HG02571 (cell line): Measurements from ENCODE around the gene CLDN9.

ENCODE experiments used
- ATAC-seq: cut with Tn5 transposase; IDR thresholded peaks from one replicate; pipeline ENCODE4 v1.9.1; 2021; ENCODE audit warnings: mild to moderate bottlenecking, moderate library complexity; ENCODE audit not compliant: unreplicated experiment

Gene CLDN9

DNA sequence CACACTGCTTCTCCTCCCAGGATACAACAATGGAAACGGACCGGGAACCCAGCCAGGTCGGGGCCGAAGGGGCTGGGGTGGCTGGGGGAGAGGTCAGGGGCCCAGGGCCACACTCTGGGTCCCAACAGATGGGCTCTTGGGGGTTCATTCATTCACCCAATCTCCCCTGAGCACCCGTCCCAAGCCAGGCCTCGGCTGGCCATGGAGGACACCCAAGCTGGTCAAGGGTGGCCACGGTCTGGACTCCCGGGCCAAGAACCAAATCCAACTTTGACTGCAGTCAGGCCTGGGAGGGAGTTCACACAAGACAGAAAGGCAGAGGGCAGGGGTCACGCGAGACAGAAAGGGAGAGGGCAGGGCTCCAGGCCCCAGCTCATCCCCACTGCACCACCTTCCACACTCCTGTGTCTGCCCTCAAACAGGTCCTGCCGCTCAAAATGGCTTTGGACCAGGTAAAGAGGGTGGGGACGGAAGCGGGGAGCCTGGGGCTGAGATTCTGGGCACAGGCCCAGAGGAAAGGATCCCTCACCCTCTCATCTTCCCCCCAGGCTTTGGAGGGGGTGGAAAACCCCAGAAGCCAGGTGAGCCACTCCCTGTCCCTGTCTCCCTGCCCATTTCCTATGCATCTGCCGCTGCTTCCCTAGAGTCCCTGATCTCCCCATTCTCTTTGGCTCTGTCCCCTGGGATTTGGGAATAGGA is 20.2 kb upstream of the CLDN9 start:
- ATAC-seq = no peak

- ATAC-seq = no peak
Observed at GRCh38 chr16:2996298-2996697, 16.4 kb upstream of the CLDN9 start.

GRCh38 chr16:2999929-3000328 is 12.8 kb upstream of the CLDN9 start:
- ATAC-seq = no peak

GRCh38 chr16:3000540-3000939 is 12.2 kb upstream of the CLDN9 start:
- ATAC-seq = no peak

DNA sequence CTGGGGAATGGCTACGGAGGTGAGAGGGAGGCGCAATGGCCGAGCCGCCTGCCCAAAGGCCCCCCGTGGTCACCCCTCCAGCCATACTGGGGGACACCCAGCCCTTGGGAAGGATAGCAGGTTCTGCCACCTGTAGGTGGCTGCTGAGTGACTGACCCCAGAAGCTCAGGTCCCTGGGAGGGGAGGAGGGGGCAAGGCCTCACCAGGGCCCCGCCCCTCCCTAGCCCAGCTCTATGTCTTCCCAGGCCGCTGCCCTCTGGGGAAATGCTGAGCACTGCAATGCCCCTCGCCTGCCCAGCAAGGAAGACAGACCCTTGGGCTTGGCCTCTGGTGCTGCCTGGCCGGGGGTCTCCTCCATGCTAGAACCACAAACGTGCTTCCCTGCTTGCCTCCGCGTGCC is 11.4 kb upstream of the CLDN9 start:
- no peak for ATAC-seq

DNA sequence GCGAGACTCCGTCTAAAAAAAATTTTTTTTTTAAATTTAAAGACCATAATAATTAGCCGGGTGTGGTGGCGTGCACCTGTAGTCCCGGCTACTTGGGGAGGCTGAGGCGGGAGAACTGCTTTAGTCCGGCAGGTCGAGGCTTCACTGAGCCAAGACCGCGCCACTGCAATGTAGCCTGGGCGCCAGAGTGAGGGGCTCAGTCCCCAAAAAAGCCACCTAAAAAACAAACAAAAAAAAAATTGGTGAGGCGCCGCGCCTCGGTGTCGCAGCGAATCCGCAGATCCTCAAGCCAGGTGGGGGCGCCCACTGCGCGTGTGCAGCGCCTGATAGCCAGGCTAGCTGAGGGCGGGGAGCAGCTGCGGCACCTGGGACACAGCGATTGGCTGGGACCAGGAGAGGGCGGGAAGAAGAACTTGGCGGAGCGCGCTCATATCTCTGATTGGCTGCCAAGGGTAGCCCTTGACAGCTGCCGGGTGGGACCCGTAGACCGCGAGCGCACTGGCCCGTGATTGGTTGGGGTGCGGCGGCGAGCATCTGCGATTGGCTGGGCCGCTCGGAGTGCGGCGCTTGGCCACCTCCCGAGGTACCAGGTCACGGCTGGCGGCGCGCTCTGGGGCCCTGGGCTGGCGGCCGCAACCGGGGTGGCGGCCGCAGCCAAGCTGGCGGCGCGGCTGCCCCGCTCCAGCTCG is 9.0 kb upstream of the CLDN9 start:
- ATAC-seq = peak; percentile 93

- ATAC-seq = peak; percentile 15
Observed at GRCh38 chr16:3004319-3004718, 8.4 kb upstream of the CLDN9 start.

- ATAC-seq = no peak
Observed at GRCh38 chr16:3004781-3005284, 7.9 kb upstream of the CLDN9 start.

DNA sequence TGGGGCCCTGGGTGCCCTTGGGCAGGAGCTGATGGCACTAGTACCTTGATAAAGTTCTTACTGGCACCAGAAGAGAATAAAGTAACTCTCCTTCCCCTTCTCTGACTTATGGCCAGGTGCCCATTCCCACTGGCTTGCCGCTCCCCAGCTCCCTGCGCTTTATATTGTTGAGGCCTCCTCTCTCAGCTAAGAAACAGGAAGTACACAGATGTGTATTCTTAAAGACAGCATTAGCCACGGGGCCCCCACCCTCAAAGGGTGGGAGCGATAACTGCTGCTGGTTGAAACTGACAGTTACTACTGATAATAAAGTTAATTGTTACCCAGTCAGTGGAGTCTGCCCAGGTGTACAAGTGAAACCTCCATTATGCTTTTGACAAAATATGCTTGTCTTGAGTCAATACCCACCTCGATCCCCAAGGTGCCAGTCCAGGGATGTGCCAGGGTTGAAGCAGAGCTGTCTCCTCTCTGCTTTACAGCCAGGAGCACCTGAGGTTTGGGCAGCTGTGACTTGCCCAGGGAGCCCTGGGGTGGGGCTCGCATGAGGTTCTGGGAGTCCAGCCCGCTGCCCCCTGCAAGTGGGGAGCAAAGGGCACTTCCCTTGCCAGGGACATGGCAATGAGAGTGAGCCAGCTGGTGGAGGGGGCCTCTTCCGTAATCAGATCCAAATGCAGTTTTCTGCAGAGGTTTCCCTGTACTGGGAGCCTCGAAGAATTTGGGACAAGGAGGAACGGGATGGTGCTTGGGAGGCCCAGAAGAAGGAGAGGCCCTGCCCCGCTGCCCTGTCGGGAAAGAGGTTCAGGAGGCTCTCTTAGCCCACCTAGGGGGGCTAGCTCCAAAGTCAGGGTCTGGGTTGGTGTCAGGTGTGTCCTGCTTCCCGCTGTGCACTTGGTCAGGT is 5.4 kb upstream of the CLDN9 start:
- no peak for ATAC-seq

DNA sequence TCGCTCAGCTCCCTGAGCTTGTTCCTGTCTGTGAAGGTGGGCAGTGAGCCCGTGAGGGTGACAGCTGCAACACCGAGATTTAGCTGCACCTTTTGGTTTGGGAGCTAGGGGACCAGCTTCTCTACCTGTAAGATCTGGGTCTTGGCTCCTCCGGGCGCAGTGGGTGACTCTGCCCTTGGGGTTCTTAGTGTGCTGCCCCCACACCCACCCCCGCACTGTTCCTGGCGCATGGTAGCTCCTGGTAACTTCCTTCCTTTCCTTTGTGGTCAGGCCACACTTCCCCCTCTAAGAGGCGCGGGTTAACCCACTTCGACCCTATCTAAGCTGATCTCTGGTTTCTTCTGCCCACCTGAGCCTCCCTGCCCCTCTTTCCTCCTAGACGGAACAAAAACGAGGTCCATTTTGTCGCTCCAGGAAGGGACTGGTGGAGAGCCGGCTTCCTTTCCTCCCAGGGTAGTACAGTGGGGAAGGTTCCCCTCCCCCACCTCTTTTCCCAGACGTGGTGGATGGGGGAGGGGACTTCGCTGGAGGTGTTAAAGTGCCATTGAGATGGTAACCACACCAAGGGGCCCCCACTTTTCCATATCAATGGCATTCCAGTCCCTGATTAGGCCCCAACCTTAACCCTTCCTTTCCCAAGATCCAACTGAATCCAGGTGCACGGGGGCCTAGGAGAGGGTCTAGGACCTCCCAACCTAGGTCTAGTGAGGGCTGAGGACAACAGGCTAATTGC is 4.6 kb upstream of the CLDN9 start:
- no peak for ATAC-seq

GRCh38 chr16:3008690-3009037 is 4.1 kb upstream of the CLDN9 start:
- no peak for ATAC-seq

GRCh38 chr16:3009568-3010390 is 2.9 kb upstream of the CLDN9 start:
- ATAC-seq = no peak

DNA sequence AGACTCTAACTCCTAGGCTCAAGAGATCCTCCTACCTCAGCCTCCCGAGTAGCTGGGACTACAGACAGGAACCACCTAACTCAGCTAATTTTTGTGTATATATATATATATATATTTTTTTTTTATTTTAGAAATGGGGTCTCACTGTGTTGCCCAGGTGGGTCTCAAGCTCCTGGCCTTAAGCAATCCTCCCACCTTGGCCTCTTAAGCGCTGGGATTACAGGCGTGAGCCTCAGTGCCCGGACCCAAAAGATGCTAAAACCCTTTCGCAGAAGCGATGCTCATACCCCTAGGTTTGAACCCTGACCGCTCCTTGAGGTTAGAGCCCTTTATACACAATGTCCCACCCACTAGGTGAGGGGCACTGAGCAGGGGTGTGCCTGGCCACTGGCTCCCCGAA is 2.2 kb upstream of the CLDN9 start:
- ATAC-seq = no peak

- ATAC-seq = no peak
Observed at GRCh38 chr16:3012246-3012645, 477 bp upstream of the CLDN9 start.

GRCh38 chr16:3013491-3013951 is 798 bp downstream of the CLDN9 start:
- no peak for ATAC-seq

DNA sequence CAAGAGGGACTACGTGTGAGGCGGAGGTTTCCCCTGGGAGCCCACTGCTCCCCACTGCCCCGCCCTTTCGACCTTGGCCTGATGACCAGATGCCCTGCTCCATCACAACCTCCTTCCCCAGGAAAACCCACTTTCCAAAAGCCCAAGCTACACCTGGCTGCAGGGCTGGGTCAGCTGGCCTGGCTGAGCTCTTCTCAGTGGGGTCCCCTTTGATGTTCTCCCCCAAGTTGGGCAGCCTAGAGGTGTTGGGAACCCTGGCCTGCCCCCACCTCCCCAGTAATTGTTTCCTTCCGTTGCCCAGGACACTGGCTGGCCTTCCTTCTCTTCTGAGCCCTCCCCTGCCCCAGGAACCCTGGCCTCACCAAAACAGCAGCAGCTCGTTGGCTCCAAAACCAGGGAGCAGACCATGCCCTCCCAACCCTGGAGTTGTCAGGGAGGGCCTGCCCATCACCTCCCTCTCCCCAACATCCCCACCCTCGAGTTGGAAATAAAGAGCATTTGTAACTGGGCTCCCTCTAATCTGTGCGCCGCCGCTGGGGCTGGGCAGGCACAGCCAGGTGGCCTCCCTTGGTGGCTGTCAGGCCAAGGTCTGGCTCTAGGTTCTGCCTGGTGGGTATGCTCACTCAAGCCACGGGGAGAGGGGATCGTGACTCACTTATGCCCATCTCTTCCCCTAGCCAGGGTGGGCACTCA is 1.4 kb downstream of the CLDN9 start:
- ATAC-seq = no peak

GRCh38 chr16:3014971-3015370 is 2.2 kb downstream of the CLDN9 start:
- no peak for ATAC-seq

- ATAC-seq = no peak
Observed at GRCh38 chr16:3015865-3016521, 3.3 kb downstream of the CLDN9 start.

DNA sequence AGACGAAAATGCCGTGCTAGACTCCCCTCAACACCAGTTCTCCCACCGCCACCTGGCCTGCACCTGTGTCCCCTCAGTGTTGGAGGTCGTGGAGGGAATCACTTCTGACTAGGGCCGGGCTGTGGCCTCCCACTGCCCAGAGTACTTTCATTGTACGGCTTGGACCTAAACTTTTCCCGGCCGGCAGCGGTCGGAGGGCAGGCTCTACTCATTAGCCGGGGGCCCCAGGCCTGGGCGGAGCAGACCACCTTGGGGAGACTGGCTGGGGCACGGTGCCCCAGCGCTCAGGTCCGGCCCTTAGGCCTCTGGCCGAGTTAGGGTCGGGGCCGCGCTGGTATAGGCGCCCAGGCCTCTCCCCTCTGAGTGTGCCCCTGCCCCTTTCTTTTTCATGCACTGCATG is 4.6 kb downstream of the CLDN9 start:
- ATAC-seq = no peak
